Neural cell (in vitro differentiated cells): Measurements from ENCODE around the gene RPS28. TPM values are rescaled to one million over a fixed set of nuclear protein-coding genes. Genes with fewer than 3 reads are reported as not detected.
"Not testable (repeated sequence)": the region's sequence is repeated elsewhere in the genome, so short reads cannot be mapped to it uniquely, and the experiment has no call there.

Experiments used
- H2AFZ ChIP-seq: fragments of 200-600, 300-800 bp; sonication (generic), shearing (Covaris generic); 2 replicates; pipeline ENCODE4 v1.6.0; 2014; ENCODE audit warnings: low read depth, mild to moderate bottlenecking, antibody characterized with exemption, low read length, moderate library complexity
- H3F3A ChIP-seq: fragments of 200-600 bp; shearing (Covaris generic); 2 replicates; pipeline ENCODE4 v1.6.1; 2016; ENCODE audit warnings: mild to moderate bottlenecking, moderate library complexity, mixed read lengths, antibody characterized with exemption, low read length; ENCODE audit not compliant: insufficient read depth, poor library complexity, severe bottlenecking
- H3K27ac ChIP-seq: fragments of 200-600, 300-800 bp; sonication (generic), shearing (Covaris generic); 2 replicates; pipeline ENCODE4 v1.5.1; 2014; ENCODE audit warnings: mild to moderate bottlenecking, low read length, moderate library complexity
- H3K27me3 ChIP-seq: fragments of 300-800, 200-600 bp; sonication (generic), shearing (Covaris generic); 2 replicates; pipeline ENCODE4 v1.6.0; 2014; ENCODE audit warnings: mild to moderate bottlenecking, low read depth, low read length, moderate library complexity; ENCODE audit not compliant: insufficient read depth
- H3K36me3 ChIP-seq: fragments of 300-800, 200-600 bp; sonication (generic), shearing (Covaris generic); 2 replicates; pipeline ENCODE4 v1.5.1; 2014; ENCODE audit warnings: mild to moderate bottlenecking, antibody characterized with exemption, low read length, moderate library complexity; ENCODE audit not compliant: insufficient read depth
- H3K4me2 ChIP-seq: fragments of 300-800, 200-600 bp; sonication (generic), shearing (Covaris generic); 2 replicates; pipeline ENCODE4 v1.6.0; 2014; ENCODE audit warnings: mild to moderate bottlenecking, low read length
- H3K4me3 ChIP-seq: fragments of 300-800, 200-600 bp; sonication (generic), shearing (Covaris generic); 2 replicates; pipeline ENCODE4 v1.5.1; 2014; ENCODE audit warnings: mild to moderate bottlenecking, low read length, moderate library complexity
- H3K79me2 ChIP-seq: fragments of 200-600 bp; shearing (Covaris generic); replicated peaks from 2 replicates; pipeline ENCODE4 v1.6.0; 2014; ENCODE audit warnings: mild to moderate bottlenecking, low read length, moderate library complexity; ENCODE audit not compliant: insufficient read depth
- H3K9ac ChIP-seq: fragments of 300-800, 200-600 bp; sonication (generic), shearing (Covaris generic); 2 replicates; pipeline ENCODE4 v1.6.1; 2016; ENCODE audit warnings: mild to moderate bottlenecking, low read length, mixed read lengths
- H3K9me2 ChIP-seq: fragments of 200-600 bp; shearing (Covaris generic); 2 replicates; pipeline ENCODE4 v1.6.1; 2016; ENCODE audit warnings: mild to moderate bottlenecking, low read length, mixed read lengths; ENCODE audit not compliant: insufficient read depth
- H3K9me3 ChIP-seq: fragments of 200-600, 300-800 bp; sonication (generic), shearing (Covaris generic); 2 replicates; pipeline ENCODE4 v1.6.1; 2016; ENCODE audit warnings: mild to moderate bottlenecking, mixed run types, low read length, moderate library complexity, mixed read lengths
- H4K20me1 ChIP-seq: fragments of 200-600 bp; shearing (Covaris generic); 2 replicates; pipeline ENCODE4 v1.6.1; 2016; ENCODE audit warnings: mild to moderate bottlenecking, mixed run types; ENCODE audit not compliant: insufficient read depth
- EP300 ChIP-seq: fragments of 450-650 bp; conservative IDR thresholded peaks from 2 replicates; pipeline ENCODE4 v1.6.1; 2014; ENCODE audit warnings: antibody characterized with exemption, mild to moderate bottlenecking, moderate library complexity; ENCODE audit not compliant: poor library complexity, severe bottlenecking
- EZH2 ChIP-seq: fragments of 200-600, 300-800 bp; shearing (Covaris generic), sonication (generic); IDR thresholded peaks from 2 replicates; pipeline ENCODE4 v1.6.1; 2014; ENCODE audit warnings: antibody characterized with exemption, low read length, borderline replicate concordance, mild to moderate bottlenecking; ENCODE audit not compliant: insufficient read depth, poor library complexity, severe bottlenecking
- MXI1 ChIP-seq: fragments of 450-650 bp; conservative IDR thresholded peaks from 2 replicates; pipeline ENCODE4 v1.6.1; 2014; ENCODE audit warnings: antibody characterized with exemption, mild to moderate bottlenecking; ENCODE audit not compliant: poor library complexity, severe bottlenecking
- POLR2AphosphoS5 ChIP-seq: IDR thresholded peaks from 2 replicates; pipeline ENCODE4 v1.6.1; 2012
- RAD21 ChIP-seq: fragments of 450-650 bp; conservative IDR thresholded peaks from 2 replicates; pipeline ENCODE4 v1.6.1; 2014; ENCODE audit warnings: antibody characterized with exemption, mild to moderate bottlenecking, moderate library complexity
- SMC3 ChIP-seq: fragments of 450-650 bp; conservative IDR thresholded peaks from 2 replicates; pipeline ENCODE4 v1.6.1; 2014; ENCODE audit warnings: antibody characterized with exemption, mild to moderate bottlenecking, moderate library complexity; ENCODE audit not compliant: poor library complexity
- TAF1 ChIP-seq: IDR thresholded peaks from 2 replicates; pipeline ENCODE4 v1.6.1; 2012; ENCODE audit warnings: low read depth
- polyA plus RNA-seq: library from polyadenylated mRNA; depleted of rRNA; stranded (reverse); fragments of >200 nt; gene quantifications from 2 replicates; pipeline ENCODE4 v1.2.3, GENCODE V29; 2014
- TF ChIP-seq, protein P1 (sequence below): IDR thresholded peaks from 2 replicates; pipeline ENCODE4 v1.6.1; 2012; ENCODE audit warnings: borderline replicate concordance
- TF ChIP-seq, protein P2 (sequence below): fragments of 450-650 bp; IDR thresholded peaks from 2 replicates; pipeline ENCODE4 v1.5.1; 2014; ENCODE audit warnings: antibody characterized with exemption, mild to moderate bottlenecking, moderate library complexity; ENCODE audit not compliant: poor library complexity, severe bottlenecking

The RPS28 gene
- polyA plus RNA-seq, 1 donor from 2014 or later = 192 TPM

- no peak overlapping the region for H3K4me2 ChIP-seq
- TF ChIP-seq POLR2AphosphoS5 (no peak), RAD21 (no peak), TAF1 (no peak), EP300 (no peak), EZH2 (no peak), MXI1 (no peak), SMC3 (no peak)
- TF ChIP-seq, protein P1, sequence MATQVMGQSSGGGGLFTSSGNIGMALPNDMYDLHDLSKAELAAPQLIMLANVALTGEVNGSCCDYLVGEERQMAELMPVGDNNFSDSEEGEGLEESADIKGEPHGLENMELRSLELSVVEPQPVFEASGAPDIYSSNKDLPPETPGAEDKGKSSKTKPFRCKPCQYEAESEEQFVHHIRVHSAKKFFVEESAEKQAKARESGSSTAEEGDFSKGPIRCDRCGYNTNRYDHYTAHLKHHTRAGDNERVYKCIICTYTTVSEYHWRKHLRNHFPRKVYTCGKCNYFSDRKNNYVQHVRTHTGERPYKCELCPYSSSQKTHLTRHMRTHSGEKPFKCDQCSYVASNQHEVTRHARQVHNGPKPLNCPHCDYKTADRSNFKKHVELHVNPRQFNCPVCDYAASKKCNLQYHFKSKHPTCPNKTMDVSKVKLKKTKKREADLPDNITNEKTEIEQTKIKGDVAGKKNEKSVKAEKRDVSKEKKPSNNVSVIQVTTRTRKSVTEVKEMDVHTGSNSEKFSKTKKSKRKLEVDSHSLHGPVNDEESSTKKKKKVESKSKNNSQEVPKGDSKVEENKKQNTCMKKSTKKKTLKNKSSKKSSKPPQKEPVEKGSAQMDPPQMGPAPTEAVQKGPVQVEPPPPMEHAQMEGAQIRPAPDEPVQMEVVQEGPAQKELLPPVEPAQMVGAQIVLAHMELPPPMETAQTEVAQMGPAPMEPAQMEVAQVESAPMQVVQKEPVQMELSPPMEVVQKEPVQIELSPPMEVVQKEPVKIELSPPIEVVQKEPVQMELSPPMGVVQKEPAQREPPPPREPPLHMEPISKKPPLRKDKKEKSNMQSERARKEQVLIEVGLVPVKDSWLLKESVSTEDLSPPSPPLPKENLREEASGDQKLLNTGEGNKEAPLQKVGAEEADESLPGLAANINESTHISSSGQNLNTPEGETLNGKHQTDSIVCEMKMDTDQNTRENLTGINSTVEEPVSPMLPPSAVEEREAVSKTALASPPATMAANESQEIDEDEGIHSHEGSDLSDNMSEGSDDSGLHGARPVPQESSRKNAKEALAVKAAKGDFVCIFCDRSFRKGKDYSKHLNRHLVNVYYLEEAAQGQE = no peak
- TF ChIP-seq, protein P2, sequence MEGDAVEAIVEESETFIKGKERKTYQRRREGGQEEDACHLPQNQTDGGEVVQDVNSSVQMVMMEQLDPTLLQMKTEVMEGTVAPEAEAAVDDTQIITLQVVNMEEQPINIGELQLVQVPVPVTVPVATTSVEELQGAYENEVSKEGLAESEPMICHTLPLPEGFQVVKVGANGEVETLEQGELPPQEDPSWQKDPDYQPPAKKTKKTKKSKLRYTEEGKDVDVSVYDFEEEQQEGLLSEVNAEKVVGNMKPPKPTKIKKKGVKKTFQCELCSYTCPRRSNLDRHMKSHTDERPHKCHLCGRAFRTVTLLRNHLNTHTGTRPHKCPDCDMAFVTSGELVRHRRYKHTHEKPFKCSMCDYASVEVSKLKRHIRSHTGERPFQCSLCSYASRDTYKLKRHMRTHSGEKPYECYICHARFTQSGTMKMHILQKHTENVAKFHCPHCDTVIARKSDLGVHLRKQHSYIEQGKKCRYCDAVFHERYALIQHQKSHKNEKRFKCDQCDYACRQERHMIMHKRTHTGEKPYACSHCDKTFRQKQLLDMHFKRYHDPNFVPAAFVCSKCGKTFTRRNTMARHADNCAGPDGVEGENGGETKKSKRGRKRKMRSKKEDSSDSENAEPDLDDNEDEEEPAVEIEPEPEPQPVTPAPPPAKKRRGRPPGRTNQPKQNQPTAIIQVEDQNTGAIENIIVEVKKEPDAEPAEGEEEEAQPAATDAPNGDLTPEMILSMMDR = no peak
Observed at GRCh38 chr19:8340341-8341096, 19.2 kb downstream of the RPS28 start.

GRCh38 chr19:8341504-8341903 is 20.2 kb downstream of the RPS28 start:
- H3K9me2 ChIP-seq, H3K4me3 ChIP-seq, H3K4me2 ChIP-seq, H3F3A ChIP-seq, H3K9me3 ChIP-seq, H2AFZ ChIP-seq, H3K27ac ChIP-seq, H4K20me1 ChIP-seq, H3K79me2 ChIP-seq, H3K9ac ChIP-seq, H3K36me3 ChIP-seq: not testable (repeated sequence)
- H3K27me3 ChIP-seq = peaks cover 38% of the 10 kb centered on the region

More at GRCh38 chr19:8340341-8341096, 19.2 kb downstream of the RPS28 start:
- H2AFZ ChIP-seq = no peak overlapping the region
- H3F3A ChIP-seq = no peaks in the 10 kb centered on the region
- H3K27me3 ChIP-seq = peaks cover 48% of the 10 kb centered on the region
- no peak overlapping the region for H3K9ac ChIP-seq
- H3K27ac ChIP-seq = no peak overlapping the region
- no peaks in the 10 kb centered on the region for H3K79me2 ChIP-seq
- no peaks in the 10 kb centered on the region for H3K9me2 ChIP-seq
- H3K4me3 ChIP-seq = no peak overlapping the region
- no peaks in the 10 kb centered on the region for H3K36me3 ChIP-seq
- no peaks in the 10 kb centered on the region for H3K9me3 ChIP-seq
- no peaks in the 10 kb centered on the region for H4K20me1 ChIP-seq
